ENCODE measurements around the gene IL1B.

- no peak for TF ChIP-seq YY1 (IDR thresholded peaks at IDR 0.05; ENCODE audit: insufficient read depth, insufficient read length)
- no peak for TF ChIP-seq ZNF274 (IDR thresholded peaks at IDR 0.05; ENCODE audit: low read depth, low read length)
- TF ChIP-seq SUZ12 (IDR thresholded peaks at IDR 0.05; ENCODE audit: extremely low read depth, insufficient read depth, insufficient read length): no peak
Observed at GRCh38 chr2:112803691-112804521, 32.7 kb downstream of the IL1B start.
